Vagina (tissue), 2 donors: ENCODE data around the gene LPP.

Experiments used
- CTCF ChIP-seq, 3 experiments: fragments of 450-650 bp in 2 of 3; fragments of 200-600 bp in 1 of 3; sonication (generic) in 1 of 3; IDR thresholded peaks; one replicate each; pipeline ENCODE4 v1.5.1; 2017 to 2019; ENCODE audit warnings: antibody characterized with exemption in 3 of 3, mild to moderate bottlenecking in 2 of 3, moderate library complexity in 2 of 3
- POLR2A ChIP-seq, 2 donors: fragments of 450-650 bp; IDR thresholded peaks; one replicate each; pipeline ENCODE4 v1.6.1; 2017; ENCODE audit warnings: antibody characterized with exemption in 2 of 2, mild to moderate bottlenecking in 2 of 2, moderate library complexity in 2 of 2

GRCh38 chr3:188220097-188220788 is 66.3 kb downstream of the LPP start:
- TF ChIP-seq CTCF (IDR thresholded peaks at IDR 0.05) (no peak), POLR2A (IDR thresholded peaks at IDR 0.05) (no peak)
